Stimulated activated CD4-positive, alpha-beta T cell treated with anti-CD3 and anti-CD28 coated beads, Interleukin-1b, Interleukin-23, amount 100 ng/mL, for 24 hours (primary cell): Measurements from ENCODE around the gene PLCB4.

Experiments used
- DNase-seq, 4 experiments: peaks; one replicate each; pipeline ENCODE4 v3.0.0-alpha.2; 2020; ENCODE audit warnings: low read depth in 4 of 4, low spot score in 1 of 4

Gene PLCB4

DNA sequence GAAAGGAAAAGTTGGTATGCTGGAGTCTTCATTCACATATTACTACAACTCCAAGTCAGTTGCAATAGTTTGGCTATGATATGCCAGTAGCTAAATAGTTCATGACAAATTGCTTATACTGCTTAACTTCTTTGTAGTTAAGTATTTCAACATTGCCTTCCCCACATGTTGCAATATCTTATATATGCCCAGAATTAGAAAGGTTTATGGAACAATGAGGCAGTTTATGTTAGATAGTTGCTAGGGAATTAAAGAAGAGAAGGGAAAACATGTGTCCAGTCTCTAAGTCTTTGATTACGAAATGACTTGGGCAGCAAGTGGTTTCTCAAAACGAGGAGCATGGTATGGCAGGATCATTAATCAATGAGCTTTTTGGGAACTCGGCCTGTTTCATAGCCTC, 145.8 kb downstream of the PLCB4 start:
- no peak for DNase-seq

DNA sequence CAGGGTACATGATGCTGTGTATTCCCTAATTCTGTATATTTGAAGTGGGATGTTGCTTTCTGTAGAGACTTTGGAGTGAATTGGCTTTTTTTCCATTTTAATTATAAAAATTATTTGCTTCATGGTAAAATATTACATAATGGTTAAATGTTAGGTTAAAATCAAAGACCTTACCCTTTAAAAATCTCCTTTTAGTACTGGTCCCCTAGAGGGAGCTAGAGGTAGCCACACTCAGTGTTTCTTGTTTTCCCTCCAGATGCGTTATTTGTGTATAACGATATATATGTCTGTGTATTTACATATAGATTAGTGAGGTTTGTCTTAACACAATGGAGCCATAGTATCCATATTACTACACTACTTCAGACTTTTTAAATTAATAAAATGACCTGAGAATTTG, 146.7 kb downstream of the PLCB4 start:
- DNase-seq = no peak

DNA sequence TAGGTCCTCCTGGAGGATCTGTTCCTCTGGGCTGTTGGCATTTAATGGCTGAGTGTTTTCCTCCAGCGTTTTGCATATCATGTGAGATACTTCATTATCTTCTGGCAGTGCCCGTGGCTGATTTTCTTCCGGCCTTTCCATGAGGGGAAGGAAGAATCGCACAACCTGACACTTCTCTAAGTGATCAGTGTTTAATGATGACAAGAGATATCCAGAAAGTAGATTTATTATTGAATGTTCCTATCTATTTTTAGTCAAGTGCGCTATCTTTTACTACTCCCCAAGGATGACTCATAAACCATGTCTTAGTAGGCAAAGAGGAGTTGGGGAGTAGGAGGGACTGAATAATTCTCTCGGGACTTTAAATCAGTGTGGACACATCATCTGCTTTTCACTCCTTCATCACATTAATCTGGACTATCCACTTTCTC, 149.7 kb downstream of the PLCB4 start:
- DNase-seq = no peak

DNA sequence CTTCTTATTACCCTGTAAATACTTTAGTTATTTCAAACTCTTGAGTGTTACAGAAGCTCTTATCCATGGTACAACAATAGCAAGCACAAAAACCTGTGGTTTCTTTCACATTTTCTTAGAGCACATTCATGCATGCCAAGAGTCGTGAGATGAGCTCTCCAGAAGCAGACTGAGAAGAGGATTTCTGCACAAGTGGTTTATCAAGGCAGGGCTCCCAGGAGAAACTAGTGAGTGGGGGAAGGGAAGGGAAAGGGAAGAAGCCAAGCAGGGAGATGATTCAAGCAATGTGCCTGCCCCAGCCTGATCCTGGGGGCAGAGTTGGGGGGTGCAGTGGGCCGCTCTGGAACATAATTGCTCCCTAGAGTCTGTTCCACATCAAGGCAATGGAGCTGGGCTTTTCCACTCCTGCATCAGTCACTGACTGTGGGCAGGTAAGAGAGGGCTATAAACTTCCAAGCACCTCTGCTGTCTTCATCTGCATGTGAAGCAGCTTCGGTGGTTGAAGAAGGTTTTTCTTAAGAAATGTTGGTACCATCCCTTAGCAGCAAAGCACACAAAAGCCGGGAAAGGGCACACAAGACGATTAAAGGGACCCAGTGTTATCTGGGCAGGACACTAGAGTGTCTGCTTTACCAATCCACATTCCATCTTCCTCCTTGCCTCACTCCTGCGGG, 152.1 kb downstream of the PLCB4 start:
- DNase-seq = no peak

DNA sequence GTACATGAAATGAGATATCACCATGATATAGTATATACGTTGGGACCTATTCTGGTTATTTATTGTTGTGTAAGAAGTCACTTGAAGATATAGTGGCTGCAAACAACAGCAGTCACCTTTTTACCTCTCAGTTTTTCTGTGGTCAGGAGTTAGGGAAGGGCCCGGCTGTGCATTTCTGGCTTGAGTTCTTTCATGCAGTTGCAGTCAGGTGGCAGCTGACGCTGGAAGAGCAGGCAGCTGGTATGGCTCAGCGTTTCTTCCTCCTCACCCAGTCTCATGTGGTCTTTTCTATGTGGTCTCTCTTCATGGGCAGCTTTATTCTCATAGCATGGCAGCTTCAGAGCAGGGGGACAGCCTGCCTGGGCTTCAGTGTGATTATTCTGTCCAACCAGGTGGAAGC, 154.4 kb downstream of the PLCB4 start:
- DNase-seq = no peak

DNA sequence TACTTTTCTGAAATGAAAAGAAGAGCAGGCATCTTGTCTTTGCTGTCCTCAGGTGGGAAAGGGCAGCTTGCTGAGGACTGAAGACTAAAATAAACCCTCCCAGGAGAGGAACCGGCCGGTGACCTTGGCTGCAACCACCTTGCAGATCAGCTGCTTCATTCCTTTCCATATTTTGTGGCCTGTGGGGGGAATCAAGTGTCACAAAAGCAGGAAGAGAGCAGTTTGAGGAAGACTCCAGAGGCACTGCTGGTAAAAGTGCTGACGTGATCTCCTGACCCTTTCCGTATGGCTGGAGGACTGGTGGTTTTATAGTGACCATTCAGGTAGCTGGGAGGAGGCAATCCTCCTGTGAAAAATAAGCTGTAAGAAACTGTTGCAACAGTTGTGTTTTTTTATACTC, 157.0 kb downstream of the PLCB4 start:
- no peak for DNase-seq

DNA sequence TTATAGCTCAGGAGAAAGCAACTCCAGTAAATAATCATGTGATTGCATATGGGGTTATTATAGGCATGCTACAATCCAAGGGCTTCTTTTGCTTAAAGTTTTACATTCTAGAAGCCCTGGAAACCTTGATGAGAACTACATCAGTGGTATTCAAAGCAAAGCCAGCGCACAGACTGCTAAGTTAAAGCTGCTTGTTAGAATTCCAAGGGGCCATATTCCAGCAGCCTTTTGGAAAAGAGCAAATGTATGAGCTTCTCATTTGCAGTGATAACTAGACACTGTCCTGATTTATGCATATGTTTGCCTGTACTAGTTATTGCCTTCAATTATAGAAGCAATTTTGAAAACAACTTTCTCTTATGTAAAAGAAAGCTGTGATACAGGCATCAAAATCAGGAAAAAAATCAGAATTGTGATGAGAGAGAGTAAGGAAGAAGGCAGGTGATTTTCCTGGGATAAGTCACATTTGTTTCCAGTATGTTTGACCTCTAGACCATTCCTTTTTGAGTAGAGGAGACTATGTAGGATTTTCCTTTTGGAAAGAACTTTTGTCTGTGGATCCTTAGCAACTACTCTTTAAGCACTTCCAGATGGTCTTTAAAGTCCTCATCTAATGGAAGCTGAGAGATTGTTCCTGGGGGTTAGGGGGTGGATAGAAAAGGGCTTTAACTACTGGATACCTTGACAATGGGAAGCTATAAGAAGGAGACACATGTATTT, 159.2 kb downstream of the PLCB4 start:
- DNase-seq = no peak

DNA sequence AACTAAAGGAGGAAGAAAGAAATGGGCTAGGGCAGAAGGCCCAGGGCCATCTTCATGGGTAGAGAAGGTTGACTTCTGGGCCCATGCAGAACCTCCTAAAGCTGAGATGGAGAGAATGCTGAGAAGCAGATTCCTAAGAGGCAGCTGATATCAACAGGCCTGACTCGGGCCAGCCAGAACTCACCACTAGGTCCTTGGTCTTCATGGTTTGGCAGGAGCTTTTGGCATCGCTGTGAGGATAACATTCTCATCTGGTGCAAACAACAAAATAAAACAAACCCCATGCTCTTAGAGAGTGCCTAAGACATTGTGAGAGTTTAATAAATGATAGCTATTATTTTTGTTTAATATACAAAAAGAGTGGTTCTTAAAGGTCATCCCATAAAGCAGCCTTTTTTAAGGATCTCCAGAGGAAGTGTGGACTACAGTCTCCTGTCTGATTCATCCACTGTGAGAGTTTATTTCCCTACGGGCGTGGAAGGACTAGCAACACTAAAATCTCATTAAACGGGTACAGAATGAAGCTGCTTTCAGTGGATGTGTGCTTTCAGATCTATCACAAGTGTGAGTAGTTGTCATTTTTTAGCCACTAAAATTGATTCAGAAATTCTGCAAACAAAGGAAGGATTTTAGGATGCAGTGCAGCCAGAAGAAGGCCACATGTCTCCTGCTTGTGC, 160.0 kb downstream of the PLCB4 start:
- DNase-seq = no peak

DNA sequence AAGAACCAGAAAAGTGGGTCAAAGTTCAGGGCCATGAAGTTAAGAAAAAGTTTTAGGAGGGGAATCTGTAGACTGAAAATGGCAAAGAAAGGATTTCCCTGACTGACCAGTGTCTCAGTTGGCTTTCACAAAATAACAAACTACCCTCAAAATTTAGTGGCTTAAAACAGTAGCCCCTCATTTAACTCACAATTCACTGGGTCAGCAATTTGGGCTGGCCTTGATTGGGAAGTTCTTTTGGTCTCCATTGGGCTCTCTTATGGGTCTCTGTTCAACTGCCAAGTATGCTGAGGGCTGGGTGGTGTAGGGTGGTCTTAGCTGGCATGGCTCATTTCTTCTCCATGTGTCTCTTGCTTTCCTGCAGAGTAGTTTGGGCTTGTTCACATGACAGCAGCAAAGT, 161.5 kb downstream of the PLCB4 start:
- no peak for DNase-seq

DNA sequence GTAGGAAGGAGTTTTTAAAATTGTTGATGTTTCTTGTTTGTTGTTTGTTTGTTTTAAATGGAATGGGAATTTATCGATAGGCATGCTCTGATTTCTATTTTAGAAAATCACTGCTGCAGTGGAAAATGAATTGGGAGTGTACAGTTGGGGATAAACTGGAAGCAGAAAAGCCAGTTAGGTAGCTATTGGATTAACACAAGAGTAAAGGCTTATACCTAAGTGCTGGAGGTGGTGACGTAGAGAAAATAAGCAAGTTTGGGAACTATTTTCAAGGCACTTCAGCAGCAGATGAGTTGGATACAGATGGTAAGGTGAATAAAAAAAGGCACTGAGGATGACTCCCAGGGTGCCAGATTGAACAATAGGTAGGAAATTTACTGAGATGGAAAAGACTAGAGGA, 164.9 kb downstream of the PLCB4 start:
- DNase-seq = no peak

DNA sequence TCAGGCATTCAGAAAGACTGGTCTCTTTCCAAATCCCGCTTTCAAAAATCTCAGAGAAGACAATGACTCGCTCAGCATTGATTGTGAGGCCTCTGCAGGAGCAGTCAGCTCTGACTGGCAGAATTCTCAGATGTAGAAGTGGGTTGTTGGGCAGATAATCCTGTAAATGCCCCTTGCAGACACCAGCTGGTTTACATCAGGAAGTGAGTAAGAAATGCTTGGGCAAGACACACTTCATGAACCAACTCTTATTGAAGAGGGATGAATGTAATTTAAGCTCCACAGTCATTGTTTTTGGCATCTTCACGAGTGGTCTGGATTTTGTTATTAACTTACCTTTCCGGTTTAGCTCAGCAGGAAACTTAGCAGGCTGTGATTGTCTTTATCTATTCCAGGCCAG, 166.6 kb downstream of the PLCB4 start:
- no peak for DNase-seq

DNA sequence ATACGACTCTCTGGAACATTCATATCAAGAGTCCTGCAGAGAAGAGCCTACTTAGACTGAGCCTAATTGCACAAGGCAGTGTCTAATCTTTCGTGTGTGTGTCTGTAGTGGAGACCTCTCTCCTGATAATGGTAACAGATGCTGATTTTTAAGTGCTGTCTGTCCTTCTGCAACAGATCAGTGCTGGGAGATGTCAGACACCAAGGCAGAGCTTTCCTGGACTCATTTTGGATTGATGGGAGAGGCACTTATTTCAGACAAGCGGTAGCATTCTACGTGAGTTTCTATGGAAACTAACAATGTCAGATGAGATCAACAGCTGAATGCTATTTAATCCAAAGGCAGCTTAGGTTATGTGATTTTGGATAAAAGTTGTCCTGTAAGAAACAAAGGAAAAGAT, 167.6 kb downstream of the PLCB4 start:
- no peak for DNase-seq

DNA sequence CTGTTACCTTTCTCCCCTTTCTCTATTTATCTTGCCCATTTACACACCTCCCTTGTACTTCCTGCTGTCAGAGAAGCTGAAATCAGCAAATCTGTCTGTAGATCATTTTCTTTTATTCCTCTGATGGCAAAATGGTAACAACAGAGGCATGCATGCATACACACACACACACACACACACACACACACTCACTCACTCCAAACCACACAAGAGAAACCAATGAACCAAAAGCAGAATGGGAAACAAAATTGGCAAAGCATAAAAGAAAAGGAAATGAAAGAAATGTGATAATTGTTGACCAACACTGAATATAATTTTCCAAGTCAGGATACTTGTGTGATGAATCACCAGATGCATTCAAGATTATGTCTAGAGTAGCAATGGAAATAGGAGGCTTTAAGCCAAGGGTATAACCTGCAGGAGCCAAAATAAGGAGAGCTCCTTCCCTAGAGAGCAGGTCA, 172.4 kb downstream of the PLCB4 start:
- DNase-seq = no peak

DNA sequence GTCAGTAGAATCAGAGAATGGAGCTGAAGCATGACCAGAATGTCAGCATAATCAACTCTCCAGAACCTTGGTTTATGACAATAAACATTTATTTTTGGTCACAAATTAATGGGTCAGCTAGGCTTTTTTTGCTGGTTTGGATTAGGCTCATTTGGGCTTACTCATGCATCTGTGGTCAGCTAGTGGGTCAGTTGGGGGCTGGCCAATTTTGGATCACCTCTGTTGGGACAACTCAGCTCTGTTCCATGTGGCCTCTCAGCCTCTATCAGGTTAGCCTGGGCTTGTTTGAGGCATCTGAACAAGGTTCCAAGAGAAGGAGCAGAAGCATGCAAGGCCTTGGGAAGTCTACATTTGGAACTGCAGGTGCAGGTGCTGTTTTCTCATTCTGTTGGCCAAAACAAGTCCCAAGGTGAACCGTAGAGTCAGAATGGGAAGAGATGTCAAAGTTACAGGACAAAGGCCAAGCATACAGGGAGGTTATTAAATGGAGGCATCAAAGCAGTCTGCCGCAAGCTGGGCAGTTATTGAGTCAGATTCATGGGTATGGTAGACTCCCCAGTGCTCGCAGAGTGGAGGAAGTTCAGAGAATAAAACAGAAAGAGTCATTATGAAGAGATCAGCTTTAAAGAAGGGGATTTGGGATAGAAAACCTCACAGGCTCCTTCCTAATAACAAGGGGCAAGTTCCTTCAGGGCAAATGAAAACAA, 173.0 kb downstream of the PLCB4 start:
- no peak for DNase-seq

DNA sequence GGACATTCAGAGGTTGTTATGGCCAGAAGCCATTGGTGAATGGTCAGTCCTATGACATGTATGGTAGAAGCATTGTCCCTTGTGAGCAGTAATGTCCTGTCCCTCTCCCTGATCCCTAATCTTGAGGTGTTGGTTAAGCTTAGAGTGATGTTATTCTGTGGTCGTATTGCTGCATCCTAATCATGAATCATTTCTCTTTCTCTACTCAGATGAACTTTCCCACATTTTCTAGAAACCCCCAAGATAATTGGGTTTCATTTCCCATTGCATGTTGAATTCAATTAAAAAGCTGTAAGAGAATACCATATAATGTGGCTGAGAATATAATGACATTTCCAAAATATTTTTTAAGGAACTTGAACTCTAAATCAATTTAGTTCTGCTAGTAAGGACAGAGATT, 175.1 kb downstream of the PLCB4 start:
- no peak for DNase-seq

DNA sequence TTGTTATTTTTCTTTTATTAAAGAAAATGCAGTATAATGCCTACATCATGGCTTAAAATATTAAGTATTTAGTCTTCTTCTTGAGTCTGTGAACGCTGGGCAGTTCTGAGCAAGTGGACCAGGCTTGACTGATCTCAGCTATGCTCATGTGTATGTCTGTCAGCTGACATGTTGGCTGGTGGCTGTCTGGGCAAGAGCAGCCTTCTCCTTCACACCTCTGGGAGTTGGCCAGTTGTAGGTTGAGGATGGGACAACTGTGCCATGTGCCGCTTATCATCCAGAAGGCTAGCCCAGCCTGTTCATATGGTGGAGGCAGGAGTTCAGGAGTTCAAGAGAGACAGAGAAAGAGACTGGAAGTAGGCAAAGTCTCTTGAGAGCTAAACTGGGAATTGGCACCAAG, 175.9 kb downstream of the PLCB4 start:
- DNase-seq = no peak

DNA sequence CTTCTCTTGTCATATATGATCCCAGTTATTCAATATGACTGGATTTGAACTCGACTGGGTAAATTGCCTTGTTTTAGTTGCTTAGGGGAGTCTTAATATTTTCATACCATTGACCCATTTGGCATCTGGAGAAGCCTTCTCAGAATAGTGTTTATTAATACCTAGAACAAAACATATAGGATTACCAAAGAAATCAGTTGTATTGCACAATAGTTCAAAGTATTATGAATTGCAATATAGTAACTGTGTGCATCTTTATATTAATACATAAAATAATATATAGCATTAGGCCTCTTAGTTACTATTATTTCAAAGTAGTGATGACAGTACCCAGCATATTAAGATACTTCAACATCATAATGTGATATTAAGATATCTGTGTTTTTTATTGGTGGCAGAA, 177.8 kb downstream of the PLCB4 start:
- no peak for DNase-seq

DNA sequence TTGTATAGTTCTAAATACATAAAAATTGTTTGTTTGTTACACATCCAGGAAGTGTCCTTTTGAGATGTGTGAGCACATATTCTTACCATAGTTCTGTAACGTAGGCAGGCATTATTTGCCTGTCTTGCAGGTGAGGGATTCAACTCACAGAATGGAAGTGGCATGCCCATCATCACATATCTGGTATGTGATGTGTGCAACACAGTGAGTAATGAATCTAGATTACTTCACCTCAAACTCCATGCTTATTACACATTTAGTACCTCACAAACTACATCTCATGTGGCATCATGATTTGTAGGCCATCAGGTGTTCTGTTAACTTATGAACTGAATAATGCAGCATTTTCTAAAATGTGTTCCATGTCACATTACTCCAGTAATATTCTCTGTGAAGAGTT, 181.6 kb downstream of the PLCB4 start:
- DNase-seq = no peak

DNA sequence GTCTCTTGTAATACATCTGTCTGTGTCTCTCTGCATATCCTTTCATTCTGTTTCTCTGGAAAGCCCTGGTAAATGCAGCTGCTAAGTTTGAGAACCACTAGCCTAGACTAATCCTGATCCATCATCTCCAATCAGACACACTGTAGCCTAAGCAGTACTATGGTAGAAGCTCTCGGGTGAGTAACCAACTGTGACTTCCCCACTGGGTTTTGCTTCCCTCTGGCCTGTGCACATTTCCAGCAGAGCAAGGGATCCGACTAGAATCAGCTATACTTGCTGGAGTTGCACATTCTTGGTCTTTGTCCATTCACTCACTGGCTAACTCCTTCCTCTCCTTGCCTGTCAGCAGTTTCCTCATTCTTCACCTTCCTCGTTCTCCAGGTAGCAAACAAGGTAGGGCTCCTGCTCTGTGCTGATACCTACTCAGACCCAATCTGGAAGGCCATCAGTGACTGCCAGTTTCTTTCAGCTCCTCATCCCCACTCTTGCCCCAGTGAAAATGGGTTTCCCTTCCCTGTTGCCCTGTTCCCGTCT, 184.2 kb downstream of the PLCB4 start:
- no peak for DNase-seq

DNA sequence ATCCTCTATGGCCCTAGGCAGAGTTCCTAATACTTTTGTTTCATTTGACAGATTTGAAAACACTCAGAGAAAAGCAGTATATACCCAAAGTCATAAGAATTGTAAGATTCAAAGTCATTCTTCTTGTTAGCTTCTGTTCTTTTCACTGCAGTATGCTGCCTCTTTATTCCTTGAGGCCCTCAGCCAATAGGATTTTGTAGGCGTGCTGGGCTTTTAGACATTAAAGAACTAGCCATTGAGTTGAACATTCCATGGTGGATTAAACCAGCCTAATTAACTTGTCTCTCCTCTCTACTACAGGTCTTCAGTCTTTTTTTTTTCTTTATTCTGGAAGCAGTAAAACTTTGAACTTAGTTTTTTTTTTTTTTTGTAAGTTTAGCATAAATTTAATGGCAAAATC, 186.3 kb downstream of the PLCB4 start:
- DNase-seq = no peak

DNA sequence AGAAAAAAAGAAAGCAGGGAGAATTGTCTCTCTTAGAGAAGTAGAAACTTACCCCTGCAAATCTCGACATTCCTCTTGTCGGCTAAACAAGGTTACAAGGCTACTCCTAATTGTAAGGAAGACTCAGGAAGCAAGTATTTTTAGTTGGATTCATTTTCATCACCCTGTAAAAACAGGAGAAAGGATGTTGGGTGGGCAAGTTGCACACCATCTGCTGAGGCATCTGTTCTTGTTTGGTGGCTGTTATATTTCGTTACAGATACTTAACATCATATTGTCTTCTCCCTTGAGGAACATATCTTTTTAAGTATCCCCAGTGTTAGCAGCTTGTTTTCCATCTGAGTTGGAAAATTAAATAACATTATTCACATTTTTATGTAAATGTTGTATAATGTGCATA, 187.5 kb downstream of the PLCB4 start:
- no peak for DNase-seq

DNA sequence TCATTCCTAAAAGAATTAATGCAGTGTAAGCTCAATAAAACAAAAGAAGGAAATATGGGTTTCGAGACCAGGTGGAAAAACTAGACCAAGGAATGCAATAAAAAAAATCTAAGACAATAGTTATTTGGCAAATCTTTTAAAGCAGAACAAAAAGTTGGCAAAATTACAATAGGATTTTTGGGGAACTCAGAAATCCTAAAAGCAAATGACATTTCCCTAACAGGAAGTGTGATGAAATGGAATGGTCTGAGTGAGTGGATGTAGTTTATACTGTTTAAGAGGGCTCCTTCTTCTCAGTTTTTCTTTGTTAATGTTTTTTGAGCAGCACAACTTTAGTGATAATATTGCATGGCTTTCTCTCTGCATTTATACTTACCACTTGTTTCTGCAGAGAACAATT, 190.0 kb downstream of the PLCB4 start:
- no peak for DNase-seq
